GM12878 (cell line): ENCODE results near the gene LRRC3B. TPM values are rescaled to one million over a fixed set of nuclear protein-coding genes. Genes with fewer than 3 reads are reported as not detected.

Experiments used
- ATAC-seq: fragments of 200-7000 bp; cut with Tn5 transposase; 3 replicates; pipeline ENCODE4 v1.9.1; 2020; ENCODE audit warnings: mild to moderate bottlenecking, moderate library complexity
- BruUV-seq: library from RNA; stranded (reverse); fragments of 400-500 nt; replicated peaks from 2 replicates; lab custom pipeline; 2021; lab: Mats Ljungman, UMichigan
- CTCF ChIA-PET: fragments of 300-600 bp; sonication (Branson Sonifier 250); formaldehyde crosslinking; extraction: SDS; loops from one replicate; lab custom pipeline; 2021; ENCODE audit warnings: inconsistent platforms; lab: Yijun Ruan, JAX
- POLR2A ChIA-PET: fragments of 350-600 bp; formaldehyde crosslinking; extraction: SDS; loops from one replicate; lab custom pipeline; 2021; ENCODE audit warnings: inconsistent platforms; lab: Charles Lee
- RAD21 ChIA-PET: fragments of 300-600 bp; sonication (Branson Sonifier 250); formaldehyde crosslinking; loops from one replicate; lab custom pipeline; 2023; ENCODE audit warnings: antibody characterized with exemption; ENCODE audit not compliant: unreplicated experiment; lab: Charles Lee
- SMC1A ChIA-PET: fragments of 300-600 bp; sonication (Branson Sonifier 250); formaldehyde crosslinking; loops from one replicate; lab custom pipeline; 2023; ENCODE audit not compliant: unreplicated experiment, uncharacterized antibody; lab: Charles Lee
- DNase-seq: peaks from one replicate; pipeline ENCODE4 v3.0.0-alpha.2; 2011; ENCODE audit warnings: low read depth, low spot score
- FAIRE-seq: peaks from 3 replicates; lab custom pipeline; 2011; peaks lifted over from hg19 to GRCh38; lab: Jason Lieb, UNC
- H2AFZ ChIP-seq: 2 replicates; pipeline ENCODE4 v1.6.0; 2011; ENCODE audit warnings: low read depth, low read length, control low read depth; ENCODE audit not compliant: control insufficient read depth
- H3K27ac ChIP-seq: 2 replicates; pipeline ENCODE4 v1.5.1; 2011; ENCODE audit warnings: control low read depth; ENCODE audit not compliant: control insufficient read depth, insufficient read depth
- H3K27me3 ChIP-seq, 2 experiments: replicated peaks in 1 of 2; 2 replicates each; pipeline versions ENCODE4 v1.6.0 to v1.6.1; 2011; ENCODE audit warnings: low read length in 1 of 2; ENCODE audit not compliant: control insufficient read depth in 2 of 2, insufficient read depth in 2 of 2
- H3K36me3 ChIP-seq, 2 experiments: 2 replicates each; pipeline ENCODE4 v1.5.1; 2011; ENCODE audit warnings: low read length in 1 of 2; ENCODE audit not compliant: control insufficient read depth in 2 of 2, insufficient read depth in 2 of 2
- H3K4me1 ChIP-seq: 2 replicates; pipeline ENCODE4 v1.6.1; 2011; ENCODE audit warnings: mild to moderate bottlenecking, low read length, moderate library complexity, mixed read lengths; ENCODE audit not compliant: control insufficient read depth, insufficient read depth
- H3K4me2 ChIP-seq: 2 replicates; pipeline ENCODE4 v1.6.0; 2011; ENCODE audit warnings: control low read depth; ENCODE audit not compliant: control insufficient read depth, insufficient read depth
- H3K4me3 ChIP-seq: fragments of 200-600 bp; sonication (generic); 2 replicates; pipeline ENCODE4 v1.5.1; 2016
- H3K79me2 ChIP-seq: 2 replicates; pipeline ENCODE4 v1.6.0; 2011; ENCODE audit warnings: low read length; ENCODE audit not compliant: control insufficient read depth, insufficient read depth
- H3K9ac ChIP-seq: 2 replicates; pipeline ENCODE4 v1.8.0; 2011; ENCODE audit warnings: low read length, control low read depth, mixed read lengths; ENCODE audit not compliant: control insufficient read depth, insufficient read depth
- H3K9me3 ChIP-seq: replicated peaks from 3 replicates; pipeline ENCODE4 v1.5.1; 2011; ENCODE audit warnings: mild to moderate bottlenecking, low read length; ENCODE audit not compliant: control insufficient read depth, insufficient read depth
- H4K20me1 ChIP-seq: 2 replicates; pipeline ENCODE4 v1.6.0; 2011; ENCODE audit not compliant: control insufficient read depth, insufficient read depth
- BMI1 ChIP-seq: fragments of 450-650 bp; IDR thresholded peaks from 2 replicates; pipeline ENCODE4 v1.6.1; 2016; ENCODE audit warnings: mild to moderate bottlenecking, moderate library complexity, borderline replicate concordance
- CBFB ChIP-seq: IDR thresholded peaks from 2 replicates; pipeline ENCODE4 v1.6.1; 2016; ENCODE audit warnings: antibody characterized with exemption, low read depth
- CBX5 ChIP-seq: sonication (generic); IDR thresholded peaks from 2 replicates; pipeline ENCODE4 v1.6.1; 2016; ENCODE audit warnings: low read depth, moderate library complexity, mild to moderate bottlenecking, inconsistent platforms
- CREM ChIP-seq: IDR thresholded peaks from 2 replicates; pipeline ENCODE4 v1.6.1; 2014; ENCODE audit warnings: antibody characterized with exemption, low read depth
- FOXK2 ChIP-seq: fragments of 450-650 bp; IDR thresholded peaks from 2 replicates; pipeline ENCODE4 v1.6.1; 2017; ENCODE audit warnings: mild to moderate bottlenecking, moderate library complexity
- HDAC2 ChIP-seq: fragments of 200-600 bp; sonication (generic); IDR thresholded peaks from 2 replicates; pipeline ENCODE4 v1.6.1; 2017
- MEF2B ChIP-seq: fragments of 450-650 bp; IDR thresholded peaks from 2 replicates; pipeline ENCODE4 v1.6.1; 2018; ENCODE audit warnings: mild to moderate bottlenecking, moderate library complexity; ENCODE audit not compliant: partially characterized antibody, poor library complexity, severe bottlenecking
- NBN ChIP-seq: fragments of 450-650 bp; IDR thresholded peaks from 2 replicates; pipeline ENCODE4 v1.6.1; 2016
- PAX5 ChIP-seq: IDR thresholded peaks from 2 replicates; pipeline ENCODE4 v1.6.1; 2011; ENCODE audit warnings: low read depth, low read length, borderline replicate concordance
- PAX8 ChIP-seq: fragments of 450-650 bp; IDR thresholded peaks from 2 replicates; pipeline ENCODE4 v1.6.1; 2017; ENCODE audit warnings: mild to moderate bottlenecking, moderate library complexity
- SMC3 ChIP-seq: IDR thresholded peaks from 2 replicates; pipeline ENCODE4 v1.6.1; 2011; ENCODE audit warnings: low read length, improper control_type of control experiment, borderline replicate concordance
- SUZ12 ChIP-seq: fragments of 200-600 bp; sonication (generic); IDR thresholded peaks from one replicate; pipeline ENCODE4 v1.6.1; 2018; ENCODE audit warnings: antibody characterized with exemption, mild to moderate bottlenecking; ENCODE audit not compliant: unreplicated experiment
- ZNF217 ChIP-seq: fragments of 450-650 bp; IDR thresholded peaks from 2 replicates; pipeline ENCODE4 v1.6.1; 2017; ENCODE audit warnings: antibody characterized with exemption, mild to moderate bottlenecking
- in situ Hi-C: fragments of 300-500 bp; cut with MboI; formaldehyde crosslinking; loops from 9 replicates; pipeline ENCODE4 v1.14.3; 2018; ENCODE audit warnings: mixed read lengths
- intact Hi-C: fragments of 100-400 bp; cut with micrococcal nuclease; formaldehyde crosslinking; loops from one replicate; pipeline ENCODE4 v1.14.2; 2022; ENCODE audit not compliant: unreplicated experiment
- polyA plus RNA-seq, 11 experiments: library from polyadenylated mRNA; depleted of rRNA in 4 of 11; unstranded in 6 of 11; stranded (reverse) in 5 of 11; fragments of >200 nt; fragmentation: Nextera tagmentation in 4 of 11; fragmentation: Illumina TruSeq in 1 of 11; extraction: Ambion mirVana in 4 of 11; extraction: Trizol in 1 of 11; gene quantifications; 1 replicate in 1 of 11; 2 replicates in 10 of 11; pipeline versions ENCODE4 v1.2.1 to v1.2.3, GENCODE V29; 2011 to 2016; ENCODE audit warnings: inconsistent platforms in 2 of 11, missing spikeins in 2 of 11, low read depth in 1 of 11
- total RNA-seq, 4 experiments: library from RNA; depleted of rRNA in 3 of 4; stranded (reverse); fragments of >200 nt in 3 of 4; fragmentation: Illumina TruSeq in 1 of 4; extraction: Trizol in 1 of 4; gene quantifications; 2 replicates each; pipeline versions ENCODE4 v1.2.1 to v1.2.3, GENCODE V29; 2013 to 2021
- TF ChIP-seq, protein P1 (sequence below): fragments of 450-650 bp; IDR thresholded peaks from 2 replicates; pipeline ENCODE4 v1.6.1; 2016; ENCODE audit warnings: mild to moderate bottlenecking
- TF ChIP-seq, protein P2 (sequence below): fragments of 450-650 bp; IDR thresholded peaks from 2 replicates; pipeline ENCODE4 v1.6.1; 2018; ENCODE audit warnings: mild to moderate bottlenecking, low read depth, moderate library complexity; ENCODE audit not compliant: partially characterized antibody
- TF ChIP-seq, protein P3 (sequence below): fragments of 150-350 bp; IDR thresholded peaks from 2 replicates; pipeline ENCODE4 v1.6.1; 2014; ENCODE audit warnings: mild to moderate bottlenecking, low read depth, low read length
- TF ChIP-seq, protein P4 (sequence below): fragments of 450-650 bp; IDR thresholded peaks from 2 replicates; pipeline ENCODE4 v1.6.1; 2016; ENCODE audit warnings: mild to moderate bottlenecking
- TF ChIP-seq, protein P5 (sequence below): IDR thresholded peaks from 2 replicates; pipeline ENCODE4 v1.6.1; 2011; ENCODE audit warnings: low read depth, mild to moderate bottlenecking, low read length, moderate library complexity, borderline replicate concordance; ENCODE audit errors: extremely low read depth

LRRC3B gene
- total and polyA plus RNA-seq, 10 of the 15 experiments (the other 5 are each of a cell fraction or from before 2014, with no cell fraction given), result not detected

DNA sequence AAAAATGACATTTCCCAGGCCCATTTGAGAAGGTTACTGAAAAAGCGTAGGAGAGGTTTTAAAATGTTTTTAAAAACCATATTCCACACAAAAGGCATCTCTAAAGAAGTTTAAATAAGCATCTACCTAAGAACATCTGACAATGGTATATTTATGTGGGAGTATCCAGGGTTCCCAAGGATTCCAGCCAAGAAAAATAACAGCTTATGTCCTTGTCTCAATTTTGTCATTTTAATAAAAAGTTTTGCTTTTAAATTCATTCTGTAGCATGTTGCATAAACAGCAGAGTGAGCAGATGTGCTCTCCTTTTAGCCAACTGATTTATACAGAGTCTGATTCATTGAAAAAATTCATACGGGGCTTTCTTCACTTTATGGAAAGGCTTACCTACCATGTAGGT, 129.9 kb downstream of the LRRC3B start (continued):
- TF ChIP-seq, protein P1, sequence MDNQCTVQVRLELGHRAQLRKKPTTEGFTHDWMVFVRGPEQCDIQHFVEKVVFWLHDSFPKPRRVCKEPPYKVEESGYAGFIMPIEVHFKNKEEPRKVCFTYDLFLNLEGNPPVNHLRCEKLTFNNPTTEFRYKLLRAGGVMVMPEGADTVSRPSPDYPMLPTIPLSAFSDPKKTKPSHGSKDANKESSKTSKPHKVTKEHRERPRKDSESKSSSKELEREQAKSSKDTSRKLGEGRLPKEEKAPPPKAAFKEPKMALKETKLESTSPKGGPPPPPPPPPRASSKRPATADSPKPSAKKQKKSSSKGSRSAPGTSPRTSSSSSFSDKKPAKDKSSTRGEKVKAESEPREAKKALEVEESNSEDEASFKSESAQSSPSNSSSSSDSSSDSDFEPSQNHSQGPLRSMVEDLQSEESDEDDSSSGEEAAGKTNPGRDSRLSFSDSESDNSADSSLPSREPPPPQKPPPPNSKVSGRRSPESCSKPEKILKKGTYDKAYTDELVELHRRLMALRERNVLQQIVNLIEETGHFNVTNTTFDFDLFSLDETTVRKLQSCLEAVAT, result no peak

DNA sequence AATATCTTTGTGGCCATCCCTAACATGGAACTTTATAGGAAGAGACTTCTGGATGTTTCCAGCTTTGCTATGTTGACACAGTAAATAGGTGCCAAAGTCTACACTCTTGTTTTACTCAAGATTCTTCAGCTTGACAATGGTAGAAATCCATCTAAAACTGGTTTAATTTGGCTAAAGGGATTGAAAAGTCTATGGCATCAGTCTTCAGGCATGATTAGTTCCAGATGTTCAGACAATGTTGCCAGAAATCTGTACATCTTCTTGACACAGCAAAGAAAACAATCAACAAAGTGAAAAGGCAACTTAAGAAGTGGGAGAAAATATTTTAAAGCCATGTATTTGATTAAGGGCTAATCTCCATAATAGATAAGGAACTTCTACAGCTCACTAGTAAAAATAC, 130.5 kb downstream of the LRRC3B start:
- Histone ChIP-seq H3K4me3 (no peak overlapping the region), H3K36me3 (no peaks in the 10 kb centered on the region), H4K20me1 (no peaks in the 10 kb centered on the region), H2AFZ (no peak overlapping the region), H3K27ac (no peak overlapping the region), H3K9me3 (no peaks in the 10 kb centered on the region), H3K4me2 (no peak overlapping the region), H3K27me3 (no peaks in the 10 kb centered on the region), H3K9ac (no peak overlapping the region), H3K4me1 (no peaks in the 10 kb centered on the region), H3K79me2 (no peaks in the 10 kb centered on the region)
- in situ Hi-C loops (no loop called here), intact Hi-C loops (no loop called here)
- ChIA-PET SMC1A (interaction anchor here (1.1 to 1.2 kb wide), 2 partner anchors 13 kb away, joined by 3 to 4 read pairs; no protein-coding TSS in a partner anchor), POLR2A (no interaction called here), RAD21 (no interaction called here), CTCF (interaction anchor here (0.7 kb wide), 1 partner anchor 269 kb away, joined by 3 read pairs; no protein-coding TSS in a partner anchor)
- DNase-seq, result no peak
- FAIRE-seq, result no peak
- no peak for ATAC-seq
- no TSS peak for BruUV-seq
- TF ChIP-seq SUZ12, result no peak
- no peak for TF ChIP-seq PAX8
- no peak for TF ChIP-seq NBN
- no peak for TF ChIP-seq BMI1
- TF ChIP-seq FOXK2, result no peak
- TF ChIP-seq, protein P2, sequence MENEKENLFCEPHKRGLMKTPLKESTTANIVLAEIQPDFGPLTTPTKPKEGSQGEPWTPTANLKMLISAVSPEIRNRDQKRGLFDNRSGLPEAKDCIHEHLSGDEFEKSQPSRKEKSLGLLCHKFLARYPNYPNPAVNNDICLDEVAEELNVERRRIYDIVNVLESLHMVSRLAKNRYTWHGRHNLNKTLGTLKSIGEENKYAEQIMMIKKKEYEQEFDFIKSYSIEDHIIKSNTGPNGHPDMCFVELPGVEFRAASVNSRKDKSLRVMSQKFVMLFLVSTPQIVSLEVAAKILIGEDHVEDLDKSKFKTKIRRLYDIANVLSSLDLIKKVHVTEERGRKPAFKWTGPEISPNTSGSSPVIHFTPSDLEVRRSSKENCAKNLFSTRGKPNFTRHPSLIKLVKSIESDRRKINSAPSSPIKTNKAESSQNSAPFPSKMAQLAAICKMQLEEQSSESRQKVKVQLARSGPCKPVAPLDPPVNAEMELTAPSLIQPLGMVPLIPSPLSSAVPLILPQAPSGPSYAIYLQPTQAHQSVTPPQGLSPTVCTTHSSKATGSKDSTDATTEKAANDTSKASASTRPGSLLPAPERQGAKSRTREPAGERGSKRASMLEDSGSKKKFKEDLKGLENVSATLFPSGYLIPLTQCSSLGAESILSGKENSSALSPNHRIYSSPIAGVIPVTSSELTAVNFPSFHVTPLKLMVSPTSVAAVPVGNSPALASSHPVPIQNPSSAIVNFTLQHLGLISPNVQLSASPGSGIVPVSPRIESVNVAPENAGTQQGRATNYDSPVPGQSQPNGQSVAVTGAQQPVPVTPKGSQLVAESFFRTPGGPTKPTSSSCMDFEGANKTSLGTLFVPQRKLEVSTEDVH, result no peak
- TF ChIP-seq MEF2B, result no peak
- TF ChIP-seq CBX5, result no peak
- no peak for TF ChIP-seq ZNF217
- no peak for TF ChIP-seq PAX5
- no peak for TF ChIP-seq SMC3
- TF ChIP-seq, protein P3, sequence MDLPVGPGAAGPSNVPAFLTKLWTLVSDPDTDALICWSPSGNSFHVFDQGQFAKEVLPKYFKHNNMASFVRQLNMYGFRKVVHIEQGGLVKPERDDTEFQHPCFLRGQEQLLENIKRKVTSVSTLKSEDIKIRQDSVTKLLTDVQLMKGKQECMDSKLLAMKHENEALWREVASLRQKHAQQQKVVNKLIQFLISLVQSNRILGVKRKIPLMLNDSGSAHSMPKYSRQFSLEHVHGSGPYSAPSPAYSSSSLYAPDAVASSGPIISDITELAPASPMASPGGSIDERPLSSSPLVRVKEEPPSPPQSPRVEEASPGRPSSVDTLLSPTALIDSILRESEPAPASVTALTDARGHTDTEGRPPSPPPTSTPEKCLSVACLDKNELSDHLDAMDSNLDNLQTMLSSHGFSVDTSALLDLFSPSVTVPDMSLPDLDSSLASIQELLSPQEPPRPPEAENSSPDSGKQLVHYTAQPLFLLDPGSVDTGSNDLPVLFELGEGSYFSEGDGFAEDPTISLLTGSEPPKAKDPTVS, result no peak
- TF ChIP-seq CBFB, result no peak
- TF ChIP-seq CREM, result no peak
- TF ChIP-seq, protein P4, sequence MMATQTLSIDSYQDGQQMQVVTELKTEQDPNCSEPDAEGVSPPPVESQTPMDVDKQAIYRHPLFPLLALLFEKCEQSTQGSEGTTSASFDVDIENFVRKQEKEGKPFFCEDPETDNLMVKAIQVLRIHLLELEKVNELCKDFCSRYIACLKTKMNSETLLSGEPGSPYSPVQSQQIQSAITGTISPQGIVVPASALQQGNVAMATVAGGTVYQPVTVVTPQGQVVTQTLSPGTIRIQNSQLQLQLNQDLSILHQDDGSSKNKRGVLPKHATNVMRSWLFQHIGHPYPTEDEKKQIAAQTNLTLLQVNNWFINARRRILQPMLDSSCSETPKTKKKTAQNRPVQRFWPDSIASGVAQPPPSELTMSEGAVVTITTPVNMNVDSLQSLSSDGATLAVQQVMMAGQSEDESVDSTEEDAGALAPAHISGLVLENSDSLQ, result no peak
- TF ChIP-seq HDAC2, result no peak
- TF ChIP-seq, protein P5, sequence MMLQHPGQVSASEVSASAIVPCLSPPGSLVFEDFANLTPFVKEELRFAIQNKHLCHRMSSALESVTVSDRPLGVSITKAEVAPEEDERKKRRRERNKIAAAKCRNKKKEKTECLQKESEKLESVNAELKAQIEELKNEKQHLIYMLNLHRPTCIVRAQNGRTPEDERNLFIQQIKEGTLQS, result no peak
